IMR-90 (cell line): Measurements from ENCODE around the gene TIRAP. TPM values are rescaled to one million over a fixed set of nuclear protein-coding genes. Genes with fewer than 3 reads are reported as not detected.

ENCODE experiments used
- ATAC-seq: fragments of 200-7000 bp; cut with Tn5 transposase; 2 replicates; pipeline ENCODE4 v1.9.1; 2020; ENCODE audit warnings: low read depth, mild to moderate bottlenecking, moderate library complexity
- BruUV-seq: library from RNA; stranded (reverse); fragments of 400-500 nt; replicated peaks from 2 replicates; lab custom pipeline; 2021; lab: Mats Ljungman, UMichigan
- CTCF ChIA-PET: fragments of 300-600 bp; formaldehyde crosslinking; extraction: SDS; loops from one replicate; lab custom pipeline; 2021; ENCODE audit warnings: antibody characterized with exemption; lab: Yijun Ruan, JAX
- POLR2A ChIA-PET: fragments of 300-600 bp; sonication (Branson Sonifier 250); formaldehyde crosslinking; loops from one replicate; lab custom pipeline; 2022; ENCODE audit warnings: antibody characterized with exemption; ENCODE audit not compliant: unreplicated experiment; lab: Charles Lee
- DNase-seq: peaks from one replicate; pipeline ENCODE4 v3.0.0; 2013
- H2AFZ ChIP-seq: replicated peaks from 2 replicates; pipeline ENCODE3; 2013; ENCODE audit warnings: low read length, mild to moderate bottlenecking; ENCODE audit not compliant: poor library complexity
- H2AK5ac ChIP-seq: 2 replicates; pipeline ENCODE4 v1.6.1; 2013; ENCODE audit warnings: low read depth, low read length, inconsistent platforms
- H2AK9ac ChIP-seq: replicated peaks from 2 replicates; pipeline ENCODE3; 2013; ENCODE audit warnings: mild to moderate bottlenecking, low read depth, low read length, moderate library complexity; ENCODE audit not compliant: poor library complexity
- H2BK120ac ChIP-seq: 2 replicates; pipeline ENCODE4 v1.6.1; 2013; ENCODE audit warnings: low read depth, low read length, inconsistent platforms
- H2BK15ac ChIP-seq: 3 replicates; pipeline ENCODE4 v1.6.1; 2013; ENCODE audit warnings: low read depth, low read length, inconsistent platforms
- H2BK20ac ChIP-seq: 2 replicates; pipeline ENCODE4 v1.6.1; 2013; ENCODE audit warnings: low read depth, mild to moderate bottlenecking, inconsistent platforms, low read length, moderate library complexity
- H2BK5ac ChIP-seq: 2 replicates; pipeline ENCODE4 v1.6.1; 2013; ENCODE audit warnings: mild to moderate bottlenecking, low read depth, low read length, inconsistent platforms; ENCODE audit not compliant: poor library complexity, severe bottlenecking
- H3K14ac ChIP-seq: replicated peaks from 2 replicates; pipeline ENCODE4 v1.6.1; 2013; ENCODE audit warnings: low read depth, low read length, inconsistent platforms
- H3K18ac ChIP-seq: 2 replicates; pipeline ENCODE4 v1.6.1; 2013; ENCODE audit warnings: low read depth, low read length, control low read depth
- H3K23ac ChIP-seq: 2 replicates; pipeline ENCODE4 v1.6.1; 2013; ENCODE audit warnings: low read depth, low read length, inconsistent platforms
- H3K27ac ChIP-seq: 2 replicates; pipeline ENCODE4 v1.5.1; 2013; ENCODE audit warnings: mild to moderate bottlenecking, control low read depth, low read length; ENCODE audit not compliant: insufficient read depth
- H3K27me3 ChIP-seq: 2 replicates; pipeline ENCODE4 v1.6.1; 2013; ENCODE audit warnings: low read length; ENCODE audit not compliant: control insufficient read depth, insufficient read depth
- H3K36me3 ChIP-seq: 2 replicates; pipeline ENCODE4 v1.6.1; 2013; ENCODE audit warnings: low read length, mixed read lengths; ENCODE audit not compliant: control insufficient read depth, insufficient read depth
- H3K4ac ChIP-seq: 2 replicates; pipeline ENCODE4 v1.6.1; 2013; ENCODE audit warnings: low read depth, low read length, inconsistent platforms
- H3K4me1 ChIP-seq: 2 replicates; pipeline ENCODE4 v1.6.1; 2013; ENCODE audit warnings: low read length, mixed read lengths; ENCODE audit not compliant: control insufficient read depth, insufficient read depth
- H3K4me2 ChIP-seq: 2 replicates; pipeline ENCODE4 v1.6.1; 2013; ENCODE audit warnings: low read depth, mild to moderate bottlenecking, control low read depth, low read length, moderate library complexity
- H3K4me3 ChIP-seq: 2 replicates; pipeline ENCODE4 v1.5.1; 2013; ENCODE audit warnings: low read depth, mild to moderate bottlenecking, control low read depth, low read length, moderate library complexity; ENCODE audit not compliant: insufficient read depth
- H3K56ac ChIP-seq: 2 replicates; pipeline ENCODE4 v1.6.1; 2013; ENCODE audit warnings: low read length, inconsistent platforms; ENCODE audit not compliant: insufficient read depth; ENCODE audit errors: extremely low read depth
- H3K79me1 ChIP-seq, 2 experiments: 2 replicates each; pipeline ENCODE4 v1.6.1; 2013; ENCODE audit warnings: low read length in 2 of 2, inconsistent platforms in 1 of 2, low read depth in 1 of 2
- H3K9ac ChIP-seq: 2 replicates; pipeline ENCODE4 v1.6.1; 2013; ENCODE audit warnings: low read depth, low read length, control low read depth
- H3K9me1 ChIP-seq: 2 replicates; pipeline ENCODE4 v1.6.1; 2013; ENCODE audit warnings: low read length, inconsistent platforms; ENCODE audit not compliant: insufficient read depth
- H3K9me3 ChIP-seq: 2 replicates; pipeline ENCODE4 v1.6.1; 2013; ENCODE audit warnings: low read length; ENCODE audit not compliant: control insufficient read depth, insufficient read depth
- H4K20me1 ChIP-seq: 2 replicates; pipeline ENCODE4 v1.6.1; 2013; ENCODE audit warnings: low read length, inconsistent platforms; ENCODE audit not compliant: insufficient read depth
- H4K5ac ChIP-seq: 2 replicates; pipeline ENCODE4 v1.6.1; 2013; ENCODE audit warnings: mild to moderate bottlenecking, low read depth, low read length, control low read depth
- H4K8ac ChIP-seq, 2 experiments: 2 replicates each; pipeline ENCODE4 v1.6.1; 2013; ENCODE audit warnings: low read depth in 2 of 2, low read length in 2 of 2, control low read depth in 1 of 2, inconsistent platforms in 1 of 2
- H4K91ac ChIP-seq: 2 replicates; pipeline ENCODE4 v1.6.1; 2013; ENCODE audit warnings: low read depth, low read length, inconsistent platforms; ENCODE audit not compliant: insufficient read depth
- CHD1 ChIP-seq: IDR thresholded peaks from 2 replicates; pipeline ENCODE4 v1.6.1; 2012; ENCODE audit warnings: low read depth, low read length, improper control_type of control experiment
- CTCF ChIP-seq: conservative IDR thresholded peaks from 2 replicates; pipeline ENCODE4 v1.5.1; 2012; ENCODE audit warnings: mild to moderate bottlenecking, low read depth, low read length, improper control_type of control experiment
- NFE2L2 ChIP-seq: fragments of 150-350 bp; IDR thresholded peaks from 2 replicates; pipeline ENCODE4 v1.6.1; 2016; ENCODE audit warnings: low read depth, mild to moderate bottlenecking, low read length
- RAD21 ChIP-seq: IDR thresholded peaks from 2 replicates; pipeline ENCODE4 v1.6.1; 2012; ENCODE audit warnings: low read length, improper control_type of control experiment
- RCOR1 ChIP-seq: IDR thresholded peaks from 2 replicates; pipeline ENCODE4 v1.6.1; 2012; ENCODE audit warnings: mild to moderate bottlenecking, low read length, improper control_type of control experiment; ENCODE audit not compliant: insufficient replicate concordance
- WGBS, 2 experiments: methylation state at CpG; one replicate each; pipeline versions ENCODE4 v1.1.5 to v1.1.7; 2013; ENCODE audit warnings: missing lambda C conversion rate in 2 of 2; ENCODE audit not compliant: insufficient read length in 1 of 2; ENCODE audit errors: extremely low coverage in 2 of 2; 5-methylcytosine and 5-hydroxymethylcytosine counted together
- dilution Hi-C: fragments of 300-500 bp; cut with HindIII; formaldehyde crosslinking; loops from one replicate; pipeline ENCODE4 v1.14.3; 2018; ENCODE audit warnings: low sequenced_read_pairs; ENCODE audit not compliant: unreplicated experiment
- in situ Hi-C: fragments of 300-500 bp; cut with MboI; formaldehyde crosslinking; loops from 3 replicates; pipeline ENCODE4 v1.14.3; 2019; ENCODE audit warnings: low sequenced_read_pairs, inconsistent platforms, mixed read lengths
- intact Hi-C: fragments of 100-400 bp; cut with micrococcal nuclease; formaldehyde crosslinking; loops from 2 replicates; pipeline ENCODE4 v1.10.0; 2022
- polyA plus RNA-seq, 3 experiments: library from polyadenylated mRNA; depleted of rRNA; stranded (reverse); fragments of >200 nt; gene quantifications; 2 replicates each; pipeline ENCODE4 v1.2.3, GENCODE V29; 2012; ENCODE audit warnings: low replicate concordance in 1 of 3
- total RNA-seq: library from RNA; depleted of rRNA; stranded (reverse); fragments of >200 nt; gene quantifications from 2 replicates; pipeline ENCODE4 v1.2.3, GENCODE V29; 2012

Gene TIRAP
- total and polyA plus RNA-seq, 2 of the 4 experiments (the other 2 are of a cell fraction): 3.0 to 7.4 TPM

DNA sequence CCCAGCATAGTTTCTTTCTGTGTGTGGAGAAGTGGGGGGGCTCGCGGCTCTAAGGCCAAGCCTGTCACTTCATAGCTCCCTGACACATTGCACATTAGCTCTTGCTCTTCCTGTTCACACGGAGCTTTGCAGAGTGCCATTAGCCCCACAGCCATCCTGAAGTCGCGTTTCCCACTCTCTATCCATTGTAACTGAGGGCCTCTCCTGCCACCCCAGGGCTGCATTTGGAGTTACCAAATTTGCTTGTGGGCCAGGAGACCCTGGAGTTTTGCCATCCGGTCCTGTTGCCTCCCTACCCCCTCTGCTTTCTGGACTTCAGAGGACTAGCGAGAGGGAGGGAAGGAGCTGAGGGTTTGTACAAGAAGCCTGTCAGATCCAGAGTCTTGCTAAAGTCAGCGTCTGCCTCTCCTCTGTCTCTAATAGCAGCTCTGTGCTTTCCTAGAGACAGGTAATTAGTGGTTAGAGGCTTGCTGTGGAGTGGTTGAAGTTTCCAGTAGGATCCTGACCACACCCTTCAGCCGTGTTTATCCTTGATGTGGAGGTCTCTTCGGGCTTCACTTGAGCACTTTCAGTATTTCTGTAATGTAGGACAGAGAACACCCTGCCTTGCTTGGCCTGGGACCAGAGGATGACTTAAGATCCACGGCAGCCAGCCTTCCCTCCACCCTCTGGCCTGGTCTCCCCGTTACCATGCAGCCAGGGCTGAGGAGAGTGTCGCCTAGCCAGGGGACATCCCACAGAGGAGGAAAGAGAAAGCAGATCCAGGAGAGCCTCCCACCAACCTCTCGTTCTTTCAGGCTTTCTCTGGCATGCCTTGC, 35.1 kb downstream of the TIRAP start:
- Histone ChIP-seq H3K18ac (peak overlapping the region; percentile 77), H4K5ac (peak overlapping the region; percentile 58), H2AK9ac (peak overlapping the region; percentile 98), H4K8ac (peak overlapping the region; percentile 71 to 86), H2AFZ (peak overlapping the region; percentile 91), H3K27me3 (no peaks in the 10 kb centered on the region), H3K4ac (peak overlapping the region; percentile 85), H3K79me1 (peaks cover 4 to 18% of the 10 kb centered on the region in 2 experiments; a peak in 3 of 4 replicates), H3K27ac (peak overlapping the region; percentile 92), H3K36me3 (no peaks in the 10 kb centered on the region; the same call in 1 of the 2 replicates), H3K23ac (peak overlapping the region; percentile 78), H2BK5ac (peak overlapping the region; percentile 93), H2BK20ac (peak overlapping the region; percentile 71), H3K14ac (peak overlapping the region; percentile 61), H3K9ac (peak overlapping the region; percentile 78), H2AK5ac (peak overlapping the region; percentile 78), H3K9me3 (no peaks in the 10 kb centered on the region), H3K4me3 (peak overlapping the region; percentile 2; the same call in 1 of the 2 replicates), H3K56ac (peak overlapping the region; percentile 92; the same call in 1 of the 2 replicates), H3K4me1 (peaks cover 18% of the 10 kb centered on the region), H2BK120ac (peak overlapping the region; percentile 78), H4K91ac (peak overlapping the region; percentile 96), H4K20me1 (no peaks in the 10 kb centered on the region), H3K4me2 (peak overlapping the region; percentile 85), H3K9me1 (peaks cover 18% of the 10 kb centered on the region), H2BK15ac (peak overlapping the region; percentile 96)
- WGBS, 2 experiments: 17% methylated on average over 3 of the region's 14 CpGs; no CpG with 5 or more reads in 1 of the 2 experiments
- in situ Hi-C loops (loop anchor here (10.0 to 25.0 kb wide), 3 partner anchors 97 to 1019 kb away; no protein-coding TSS in a partner anchor), intact Hi-C loops (loop anchor here (1.0 to 10.0 kb wide), 5 partner anchors 14 to 1177 kb away; partner anchors contain the start of gene DCPS), dilution Hi-C loops (no loop called here)
- ATAC-seq (peak; percentile 87), DNase-seq (peak; percentile 83)
- no peak for TF ChIP-seq CHD1
- no peak for TF ChIP-seq RCOR1
- no peak for TF ChIP-seq RAD21
- no peak for TF ChIP-seq CTCF
- no peak for TF ChIP-seq NFE2L2
- CTCF ChIA-PET: interaction anchor here (1.4 kb wide), 1 partner anchor 162 kb away, joined by 4 read pairs; no protein-coding TSS in a partner anchor
- no TSS peak for BruUV-seq
- POLR2A ChIA-PET: interaction anchor here (0.6 to 1.2 kb wide), 2 partner anchors 14 to 639 kb away, joined by 4 to 7 read pairs; no protein-coding TSS in a partner anchor
